Endothelial cell of umbilical vein (primary cell): Measurements from ENCODE around the gene RSF1. TPM values are rescaled to one million over a fixed set of nuclear protein-coding genes. Genes with fewer than 3 reads are reported as not detected.

Experiments
- BruUV-seq: library from RNA; stranded (reverse); fragments of 400-500 nt; replicated peaks from 2 replicates; lab custom pipeline; 2021; lab: Mats Ljungman, UMichigan
- CTCF ChIA-PET: fragments of 300-600, 350-600 bp; sonication (Branson Sonifier 250); formaldehyde crosslinking; loops from one replicate; lab custom pipeline; 2021; ENCODE audit warnings: antibody characterized with exemption, inconsistent platforms; lab: Charles Lee
- POLR2A ChIA-PET: fragments of 300-600, 350-600 bp; sonication (Branson Sonifier 250); formaldehyde crosslinking; loops from one replicate; lab custom pipeline; 2021; ENCODE audit warnings: antibody characterized with exemption, inconsistent platforms; lab: Charles Lee
- DNase-seq: peaks from one replicate; pipeline ENCODE4 v3.0.0-alpha.2; 2011; ENCODE audit warnings: low read depth, low spot score
- FAIRE-seq: peaks from 2 replicates; lab custom pipeline; 2011; peaks lifted over from hg19 to GRCh38; lab: Jason Lieb, UNC
- H2AFZ ChIP-seq: 2 replicates; pipeline ENCODE4 v1.6.0; 2012; ENCODE audit warnings: low read depth, low read length, control low read depth, inconsistent platforms
- H3K27ac ChIP-seq: 2 replicates; pipeline ENCODE4 v1.5.1; 2011; ENCODE audit warnings: low read depth, mild to moderate bottlenecking, control low read depth, low read length, moderate library complexity; ENCODE audit not compliant: insufficient read depth
- H3K27me3 ChIP-seq, 2 experiments: 2 replicates each; pipeline versions ENCODE4 v1.6.0 to v1.6.1; 2011; ENCODE audit warnings: low read length in 2 of 2, mixed read lengths in 1 of 2; ENCODE audit not compliant: control insufficient read depth in 2 of 2, insufficient read depth in 2 of 2
- H3K36me3 ChIP-seq, 2 experiments: 2 replicates in 1 of 2; 3 replicates in 1 of 2; pipeline ENCODE4 v1.5.1; 2011; ENCODE audit warnings: low read length in 2 of 2, mild to moderate bottlenecking in 1 of 2, moderate library complexity in 1 of 2; ENCODE audit not compliant: control insufficient read depth in 2 of 2, insufficient read depth in 2 of 2; ENCODE audit errors: extremely low read depth in 1 of 2
- H3K4me1 ChIP-seq: 3 replicates; pipeline ENCODE4 v1.5.1; 2011; ENCODE audit warnings: mild to moderate bottlenecking, low read length; ENCODE audit not compliant: control insufficient read depth, insufficient read depth; ENCODE audit errors: extremely low read depth
- H3K4me2 ChIP-seq: 2 replicates; pipeline ENCODE4 v1.6.1; 2011; ENCODE audit warnings: low read length, control low read depth, mixed read lengths; ENCODE audit not compliant: insufficient read depth
- H3K4me3 ChIP-seq, 3 experiments: fragments of 200-600 bp in 1 of 3; sonication (generic), shearing (Covaris generic) in 1 of 3; replicated peaks in 1 of 3; 2 replicates each; pipeline ENCODE4 v1.5.1; 2011 to 2016; ENCODE audit warnings: control low read depth in 3 of 3, low read length in 3 of 3, mild to moderate bottlenecking in 2 of 3, inconsistent platforms in 1 of 3, low read depth in 1 of 3, moderate library complexity in 1 of 3; ENCODE audit not compliant: insufficient read depth in 1 of 3
- H3K79me2 ChIP-seq: 2 replicates; pipeline ENCODE4 v1.6.0; 2012; ENCODE audit warnings: low read length, inconsistent platforms; ENCODE audit not compliant: control insufficient read depth, insufficient read depth
- H3K9ac ChIP-seq: replicated peaks from 2 replicates; pipeline ENCODE3; 2011; ENCODE audit warnings: low read length, control low read depth; ENCODE audit not compliant: insufficient read depth; ENCODE audit errors: extremely low read depth
- H3K9me1 ChIP-seq: replicated peaks from 3 replicates; pipeline ENCODE4 v1.6.0; 2011; ENCODE audit warnings: mild to moderate bottlenecking, low read length; ENCODE audit not compliant: control insufficient read depth, insufficient read depth; ENCODE audit errors: extremely low read depth
- H3K9me3 ChIP-seq: replicated peaks from 2 replicates; pipeline ENCODE4 v1.5.1; 2012; ENCODE audit warnings: low read length, inconsistent platforms; ENCODE audit not compliant: control insufficient read depth, insufficient read depth
- H4K20me1 ChIP-seq: replicated peaks from 2 replicates; pipeline ENCODE3; 2011; ENCODE audit warnings: mild to moderate bottlenecking, low read length; ENCODE audit not compliant: control insufficient read depth, insufficient read depth; ENCODE audit errors: extremely low read depth
- EZH2 ChIP-seq: IDR thresholded peaks from 2 replicates; pipeline ENCODE4 v1.6.1; 2012; ENCODE audit warnings: borderline replicate concordance, low read depth, mild to moderate bottlenecking, moderate library complexity, low read length, inconsistent platforms; ENCODE audit not compliant: severe bottlenecking
- FOS ChIP-seq: IDR thresholded peaks from 2 replicates; pipeline ENCODE4 v1.6.1; 2011; ENCODE audit warnings: mild to moderate bottlenecking, low read length, moderate library complexity, borderline replicate concordance; ENCODE audit not compliant: insufficient read depth
- GATA2 ChIP-seq: IDR thresholded peaks from 2 replicates; pipeline ENCODE4 v1.7.0; 2011; ENCODE audit warnings: low read depth, mild to moderate bottlenecking, moderate library complexity, mixed read lengths, low read length; ENCODE audit not compliant: insufficient read length, insufficient read depth
- JUN ChIP-seq: IDR thresholded peaks from 2 replicates; pipeline ENCODE4 v1.6.1; 2011; ENCODE audit warnings: borderline replicate concordance, low read depth; ENCODE audit not compliant: insufficient read length, insufficient read depth
- MAX ChIP-seq: IDR thresholded peaks from 2 replicates; pipeline ENCODE4 v1.6.1; 2011; ENCODE audit not compliant: insufficient read depth, insufficient read length
- MYC ChIP-seq: IDR thresholded peaks from one replicate; pipeline ENCODE4 v1.6.1; 2011; ENCODE audit warnings: mild to moderate bottlenecking, low read depth, low read length
- POLR2A ChIP-seq: IDR thresholded peaks from 2 replicates; pipeline ENCODE4 v1.6.1; 2012; ENCODE audit warnings: low read depth, mild to moderate bottlenecking, control low read depth, low read length
- POLR2AphosphoS5 ChIP-seq: IDR thresholded peaks from 2 replicates; pipeline ENCODE4 v1.6.1; 2012; ENCODE audit warnings: low read depth, mild to moderate bottlenecking, control low read depth, low read length, moderate library complexity; ENCODE audit not compliant: insufficient read depth
- dilution Hi-C: fragments of 300-500 bp; cut with MboI; formaldehyde crosslinking; loops from one replicate; pipeline ENCODE4 v1.15.0; 2019; ENCODE audit warnings: low sequenced_read_pairs; ENCODE audit not compliant: extremely low pct_ligation_motif_present
- intact Hi-C: fragments of 100-400 bp; cut with micrococcal nuclease; formaldehyde crosslinking; loops from one replicate; pipeline ENCODE4 v1.10.0; 2022
- polyA plus RNA-seq, 4 experiments: library from polyadenylated mRNA; depleted of rRNA in 3 of 4; stranded (reverse) in 3 of 4; unstranded in 1 of 4; fragments of >200 nt; gene quantifications; 2 replicates each; pipeline versions ENCODE4 v1.2.1 to v1.2.3, GENCODE V29; 2011 to 2012; ENCODE audit warnings: missing spikeins in 1 of 4
- total RNA-seq: library from RNA; stranded (reverse); gene quantifications from 2 replicates; pipeline ENCODE4 v1.2.3, GENCODE V29; 2021
- TF ChIP-seq, protein P1 (sequence below), 2 donors: IDR thresholded peaks; 1 replicate in 1 of 2; 2 replicates in 1 of 2; pipeline ENCODE4 v1.5.1; 2011; ENCODE audit warnings: low read length in 2 of 2, mild to moderate bottlenecking in 2 of 2, moderate library complexity in 2 of 2, control low read depth in 1 of 2, inconsistent platforms in 1 of 2, low read depth in 1 of 2; ENCODE audit not compliant: insufficient read depth in 1 of 2; ENCODE audit errors: extremely low read depth in 1 of 2

RSF1 gene
- total and polyA plus RNA-seq, 2 donors (not counting 3 experiments of a cell fraction or from before 2014, with no cell fraction given) = 10.0 to 55.1 TPM

DNA sequence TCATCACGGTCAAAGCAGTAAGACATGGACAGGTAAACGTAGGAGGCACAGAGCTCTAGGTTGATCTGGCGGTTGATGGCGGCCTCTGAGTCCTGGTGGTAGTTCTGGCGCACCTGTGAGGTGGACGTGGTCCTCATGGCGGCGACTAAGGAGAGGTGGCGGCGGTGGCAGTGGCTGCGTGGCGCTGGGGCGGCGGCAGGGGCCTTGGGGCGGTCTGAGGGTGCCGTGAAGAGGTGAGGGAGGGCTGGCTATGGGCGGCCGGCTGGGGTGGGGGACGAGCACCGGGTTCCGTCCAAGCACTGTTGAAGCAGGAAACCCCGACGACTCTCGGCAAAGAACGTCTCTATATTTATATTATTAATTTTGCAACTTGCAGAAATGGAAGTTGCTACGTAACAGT lies 85.6 kb downstream of the RSF1 start:
- peaks cover 3% of the 10 kb centered on the region for H3K9me3 ChIP-seq
- no peak overlapping the region for H2AFZ ChIP-seq
- no peaks in the 10 kb centered on the region for H3K9me1 ChIP-seq
- H3K36me3 ChIP-seq = peaks cover 6 to 11% of the 10 kb centered on the region in 2 experiments
- H4K20me1 ChIP-seq = no peaks in the 10 kb centered on the region
- no peak overlapping the region for H3K4me2 ChIP-seq
- no peak overlapping the region for H3K4me3 ChIP-seq
- TF ChIP-seq GATA2 (no peak), MAX (no peak), EZH2 (no peak), MYC (no peak), JUN (no peak), FOS (no peak), POLR2A (no peak), POLR2AphosphoS5 (no peak)
- TF ChIP-seq, protein P1, sequence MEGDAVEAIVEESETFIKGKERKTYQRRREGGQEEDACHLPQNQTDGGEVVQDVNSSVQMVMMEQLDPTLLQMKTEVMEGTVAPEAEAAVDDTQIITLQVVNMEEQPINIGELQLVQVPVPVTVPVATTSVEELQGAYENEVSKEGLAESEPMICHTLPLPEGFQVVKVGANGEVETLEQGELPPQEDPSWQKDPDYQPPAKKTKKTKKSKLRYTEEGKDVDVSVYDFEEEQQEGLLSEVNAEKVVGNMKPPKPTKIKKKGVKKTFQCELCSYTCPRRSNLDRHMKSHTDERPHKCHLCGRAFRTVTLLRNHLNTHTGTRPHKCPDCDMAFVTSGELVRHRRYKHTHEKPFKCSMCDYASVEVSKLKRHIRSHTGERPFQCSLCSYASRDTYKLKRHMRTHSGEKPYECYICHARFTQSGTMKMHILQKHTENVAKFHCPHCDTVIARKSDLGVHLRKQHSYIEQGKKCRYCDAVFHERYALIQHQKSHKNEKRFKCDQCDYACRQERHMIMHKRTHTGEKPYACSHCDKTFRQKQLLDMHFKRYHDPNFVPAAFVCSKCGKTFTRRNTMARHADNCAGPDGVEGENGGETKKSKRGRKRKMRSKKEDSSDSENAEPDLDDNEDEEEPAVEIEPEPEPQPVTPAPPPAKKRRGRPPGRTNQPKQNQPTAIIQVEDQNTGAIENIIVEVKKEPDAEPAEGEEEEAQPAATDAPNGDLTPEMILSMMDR (IDR thresholded peaks at IDR 0.05; ENCODE audit: extremely low read depth in 1 of 2, insufficient read depth in 1 of 2, low read depth in 1 of 2, low read length in 2 of 2) = no peak
- no peaks in the 10 kb centered on the region for H3K79me2 ChIP-seq
- ChIA-PET POLR2A (no interaction called here), CTCF (no interaction called here)
- no peak overlapping the region for H3K27ac ChIP-seq
- DNase-seq (no peak), FAIRE-seq (no peak)
- dilution Hi-C loops (no loop called here), intact Hi-C loops (no loop called here)
- no peak overlapping the region for H3K9ac ChIP-seq
- H3K27me3 ChIP-seq = no peaks in the 10 kb centered on the region
- BruUV-seq = no TSS peak
- no peaks in the 10 kb centered on the region for H3K4me1 ChIP-seq
